HFF-Myc (cell line): Measurements from ENCODE around the gene ASMT.

ENCODE experiments used
- DNase-seq: peaks from one replicate; pipeline ENCODE4 v3.0.0-alpha.2; 2011; ENCODE audit warnings: low read depth; ENCODE audit errors: extremely low read depth
- H3K4me3 ChIP-seq: replicated peaks from 2 replicates; pipeline ENCODE4 v1.5.1; 2011; ENCODE audit warnings: low read depth, mild to moderate bottlenecking, control low read depth, low read length
- CTCF ChIP-seq: IDR thresholded peaks from 2 replicates; pipeline ENCODE4 v1.5.1; 2012; ENCODE audit warnings: mild to moderate bottlenecking, low read depth, low read length, control low read depth; ENCODE audit errors: missing control alignments

The ASMT gene

DNA sequence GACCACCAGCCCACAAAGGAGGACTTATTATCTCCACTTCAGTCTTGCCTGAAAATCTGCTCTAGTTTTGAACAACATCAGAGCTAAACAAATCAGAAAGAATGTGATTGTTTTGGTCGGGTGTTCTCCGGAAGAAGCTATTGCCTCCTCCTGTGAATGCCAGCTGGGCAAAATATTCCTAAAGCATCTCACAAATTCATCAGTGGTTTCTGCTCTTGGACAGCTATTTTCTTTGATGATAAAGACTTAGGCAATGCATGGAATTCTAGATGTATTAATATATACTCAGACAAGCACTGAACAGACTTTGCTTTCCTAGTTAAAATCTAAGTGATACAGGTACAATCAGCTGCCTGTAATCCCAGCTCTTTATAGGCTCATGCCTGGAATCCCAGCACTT lies 71.8 kb downstream of the ASMT start:
- no peak for DNase-seq
- H3K4me3 ChIP-seq, result no peak overlapping the region
- no peak for TF ChIP-seq CTCF
